ENCODE data around the gene CMSS1.

- TF ChIP-seq TAF1 (IDR thresholded peaks at IDR 0.05; ENCODE audit: borderline replicate concordance, low read depth, low read length) (no peak), POLR2A (IDR thresholded peaks at IDR 0.05; ENCODE audit: low read depth, low read length) (no peak)
These were observed 12.5 kb upstream of the CMSS1 start for GRCh38 chr3:99805160-99805559.
